Frontal cortex (tissue), 4 donors: ENCODE measurements around the gene HECW1. TPM values are rescaled to one million over a fixed set of nuclear protein-coding genes. Genes with fewer than 3 reads are reported as not detected.
"Not testable (repeated sequence)": the region's sequence is repeated elsewhere in the genome, so short reads cannot be mapped to it uniquely, and the experiment has no call there.

Experiments used
- DNase-seq, 2 donors: peaks; one replicate each; pipeline ENCODE4 v3.0.0; 2012; ENCODE audit warnings: low spot score in 2 of 2
- FAIRE-seq: peaks from 2 replicates; lab custom pipeline; 2012; peaks lifted over from hg19 to GRCh38; lab: Jason Lieb, UNC
- total RNA-seq: library from RNA; depleted of rRNA; stranded (reverse); fragments of >200 nt; gene quantifications from one replicate; pipeline ENCODE4 v1.2.3, GENCODE V29; 2014
- donor health status: control.
- donor health status: control.
- donor health status: control.

The HECW1 gene
- total RNA-seq, 1 donor from 2014 or later, result 41.6 TPM

DNA sequence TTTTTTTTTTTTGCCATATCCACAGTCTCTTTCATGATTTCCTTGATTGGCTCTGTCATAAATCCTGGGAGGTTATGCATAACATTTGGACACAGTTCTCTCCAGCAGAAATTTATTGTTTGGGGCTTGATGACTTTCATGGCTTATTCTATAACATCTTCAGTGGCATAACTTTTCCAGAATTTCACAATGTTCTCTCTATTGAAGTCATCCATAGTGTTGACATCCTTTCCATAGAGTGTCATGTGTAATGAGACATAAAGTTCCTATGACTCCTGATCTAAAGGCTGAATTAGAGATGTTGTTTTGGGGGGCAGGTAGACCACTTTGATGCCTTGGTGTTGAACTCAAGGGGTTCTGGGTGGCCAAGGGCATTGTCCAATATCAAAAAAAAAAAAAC is 433.8 kb downstream of the HECW1 start:
- FAIRE-seq (no peak), DNase-seq (no peak)

DNA sequence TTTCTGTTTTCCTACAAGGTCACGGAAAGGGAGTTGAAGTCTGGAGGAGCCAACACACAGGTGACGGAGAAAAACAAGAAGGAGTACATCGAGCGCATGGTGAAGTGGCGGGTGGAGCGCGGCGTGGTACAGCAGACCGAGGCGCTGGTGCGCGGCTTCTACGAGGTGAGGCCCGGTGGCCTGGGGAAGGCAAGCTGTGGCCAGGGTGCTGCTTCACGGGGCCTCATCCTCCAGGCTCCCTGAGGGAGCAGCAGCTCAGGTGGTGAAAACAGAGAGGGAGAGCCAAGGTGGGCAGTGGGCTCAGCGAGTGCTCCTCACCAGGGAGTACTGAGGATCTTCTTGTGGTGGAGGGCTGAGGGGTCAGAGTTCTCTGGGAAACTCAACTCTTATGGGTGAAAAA is 438.0 kb downstream of the HECW1 start:
- DNase-seq, result no peak
- FAIRE-seq, result no peak

DNA sequence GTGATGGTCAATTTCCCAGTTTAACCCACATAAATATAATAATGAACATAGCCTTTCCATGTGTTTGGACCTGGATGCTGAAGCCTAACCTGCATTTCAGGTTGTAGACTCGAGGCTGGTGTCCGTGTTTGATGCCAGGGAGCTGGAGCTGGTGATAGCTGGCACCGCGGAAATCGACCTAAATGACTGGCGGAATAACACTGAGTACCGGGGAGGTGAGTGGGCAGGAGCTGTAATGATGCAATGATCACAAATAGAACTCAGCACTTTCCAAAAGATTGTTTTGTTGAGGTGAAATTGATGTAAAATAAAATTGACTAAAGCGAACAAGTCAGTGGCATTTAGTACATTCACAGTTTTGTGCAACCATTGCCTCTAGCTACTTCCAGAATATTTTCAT is 439.7 kb downstream of the HECW1 start:
- DNase-seq, result peak in 1 of 2 donors; percentile 13
- no peak for FAIRE-seq

DNA sequence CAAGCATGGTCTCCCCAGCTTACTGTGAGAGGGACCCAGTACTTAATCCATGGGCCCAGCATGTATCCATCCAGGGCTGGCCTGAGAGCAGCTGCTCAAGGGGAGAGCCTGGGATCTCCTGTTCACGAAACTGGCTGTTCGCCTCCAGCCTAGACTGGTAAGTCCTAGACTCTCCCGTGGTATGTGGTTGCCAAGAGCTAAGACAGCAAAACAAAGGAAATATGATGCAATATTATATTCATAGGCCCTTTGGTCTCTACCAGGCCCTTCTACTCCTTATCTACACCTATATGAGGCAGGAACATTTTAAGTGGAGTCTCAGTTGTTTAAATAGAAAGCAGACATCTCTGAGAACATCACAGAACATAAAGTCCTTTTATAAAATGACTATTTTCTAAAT is 441.6 kb downstream of the HECW1 start:
- FAIRE-seq (no peak), DNase-seq (no peak)

DNA sequence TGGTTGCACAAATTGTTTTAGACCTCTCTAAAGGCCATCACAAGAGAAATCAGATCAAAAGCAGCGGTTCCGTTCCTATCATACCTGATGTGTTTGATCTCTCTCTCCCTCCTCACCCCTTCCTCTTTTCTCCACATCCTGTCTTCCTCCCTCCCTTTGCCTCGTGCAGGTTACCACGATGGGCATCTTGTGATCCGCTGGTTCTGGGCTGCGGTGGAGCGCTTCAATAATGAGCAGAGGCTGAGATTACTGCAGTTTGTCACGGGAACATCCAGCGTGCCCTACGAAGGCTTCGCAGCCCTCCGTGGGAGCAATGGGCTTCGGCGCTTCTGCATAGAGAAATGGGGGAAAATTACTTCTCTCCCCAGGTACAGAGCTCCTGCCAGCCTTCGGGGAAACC is 442.0 kb downstream of the HECW1 start:
- FAIRE-seq (no peak), DNase-seq (no peak)

DNA sequence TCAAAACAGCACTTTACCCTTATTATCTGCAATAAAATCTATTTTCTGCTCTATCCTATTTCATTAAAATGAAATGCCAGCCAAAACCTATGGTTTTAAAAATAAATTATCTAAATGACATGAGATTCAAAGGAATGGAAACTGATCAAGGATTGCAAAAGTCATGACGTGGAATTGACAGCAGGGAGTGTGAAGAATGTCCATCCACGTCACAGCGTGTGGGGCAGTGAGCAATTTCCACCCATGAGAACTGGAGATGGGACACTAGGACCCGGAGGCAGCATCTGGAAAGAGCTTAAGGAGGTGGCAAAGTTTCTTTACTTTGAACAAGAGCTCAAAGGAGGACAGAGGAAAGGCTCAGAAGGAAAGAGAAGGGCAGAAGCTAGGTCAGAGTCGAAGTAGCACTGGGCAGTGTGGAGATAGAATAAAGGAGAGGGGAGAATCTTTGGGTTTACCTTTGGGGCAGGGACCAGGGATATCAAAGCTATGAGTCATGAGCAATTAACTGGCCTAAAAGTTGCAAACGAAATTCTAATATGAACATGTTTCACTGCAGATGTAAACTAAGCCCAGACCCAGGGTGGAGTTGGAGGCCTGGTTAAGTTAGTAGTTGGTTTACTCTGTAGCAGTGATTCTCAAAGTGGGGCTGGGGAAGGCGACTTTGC is 445.5 kb downstream of the HECW1 start:
- FAIRE-seq (no peak), DNase-seq (no peak)

DNA sequence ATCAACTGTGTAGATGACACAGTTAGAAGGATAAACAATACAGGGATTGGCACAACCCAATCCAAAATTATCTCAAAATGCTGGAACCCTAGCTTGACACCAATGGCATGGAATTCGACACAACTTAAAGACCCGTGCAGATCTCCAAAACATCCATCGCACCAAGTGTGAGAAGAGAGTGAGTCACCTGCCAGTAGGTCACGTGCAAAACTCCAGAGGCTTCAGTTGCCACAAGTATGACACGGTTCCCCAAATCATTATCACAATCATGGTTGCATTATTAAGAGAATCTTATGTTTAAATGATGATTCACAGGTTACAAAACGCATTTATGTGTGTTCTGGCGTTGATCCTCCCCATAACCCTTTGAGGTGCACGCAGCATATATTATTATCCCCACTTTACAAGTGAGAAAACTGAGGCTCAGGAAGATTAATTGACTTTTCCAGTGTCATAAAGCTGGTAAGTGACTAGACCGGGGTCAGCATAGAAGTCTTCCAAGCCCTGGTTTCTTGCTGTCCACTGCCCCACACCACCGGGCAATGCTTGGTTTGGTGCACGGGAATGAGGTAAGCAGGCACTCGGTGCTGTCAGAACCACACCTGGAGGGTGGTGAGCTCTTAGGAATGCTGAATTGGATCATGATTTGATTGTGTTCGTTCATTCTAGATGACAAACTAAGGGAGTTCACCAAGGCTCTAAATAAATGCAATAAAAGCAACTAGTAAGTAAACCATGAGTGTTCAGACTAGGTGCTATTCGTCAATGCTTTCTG is 446.9 kb downstream of the HECW1 start:
- FAIRE-seq (no peak), DNase-seq (no peak)

DNA sequence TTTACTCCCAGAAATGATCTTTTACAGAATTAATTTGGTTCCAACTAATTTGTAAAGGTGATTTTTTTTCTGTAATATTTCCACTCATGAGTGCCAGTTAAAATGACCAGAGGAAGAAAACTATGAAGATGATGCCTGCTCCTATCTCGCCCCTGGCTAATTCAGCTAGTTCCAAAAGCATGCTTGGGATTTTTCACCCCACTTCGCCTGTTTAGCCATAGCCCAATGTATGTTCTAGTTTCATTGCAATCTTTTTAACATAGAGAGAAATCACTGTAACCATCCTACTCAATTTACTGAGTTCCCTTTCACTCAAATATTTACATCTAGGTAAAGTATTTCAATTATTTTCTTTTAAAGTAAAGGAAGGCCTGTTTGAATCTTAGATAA is 447.5 kb downstream of the HECW1 start:
- DNase-seq, result no peak
- FAIRE-seq, result no peak

DNA sequence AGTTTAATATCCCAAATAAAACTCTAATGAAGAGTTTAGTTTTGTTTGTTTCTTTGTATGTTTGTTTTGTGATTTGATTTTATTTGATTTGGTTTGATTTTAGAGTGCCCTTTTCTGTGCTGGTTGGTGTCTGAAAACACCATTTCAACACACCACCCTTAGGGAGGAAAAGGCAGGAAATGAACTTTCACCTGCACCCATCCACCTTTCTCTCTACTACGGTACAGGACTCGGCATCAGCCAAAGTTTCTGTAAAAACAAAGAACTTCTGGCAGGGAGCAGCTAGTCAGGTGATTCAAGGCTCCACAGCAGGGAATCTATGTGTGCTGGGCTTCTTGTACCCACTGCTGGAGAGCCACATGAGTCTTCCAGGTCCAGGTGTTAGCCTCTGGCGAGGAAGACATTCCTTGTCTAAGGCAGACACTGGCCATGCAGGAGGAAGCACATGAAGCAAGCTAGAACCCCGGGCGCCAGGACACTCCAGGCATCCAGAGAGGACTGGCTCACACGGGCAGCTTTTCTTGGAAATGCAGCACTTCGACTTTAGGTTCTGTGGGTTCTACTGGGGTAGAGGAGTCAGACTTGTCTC is 448.4 kb downstream of the HECW1 start:
- FAIRE-seq (no peak), DNase-seq (no peak)

DNA sequence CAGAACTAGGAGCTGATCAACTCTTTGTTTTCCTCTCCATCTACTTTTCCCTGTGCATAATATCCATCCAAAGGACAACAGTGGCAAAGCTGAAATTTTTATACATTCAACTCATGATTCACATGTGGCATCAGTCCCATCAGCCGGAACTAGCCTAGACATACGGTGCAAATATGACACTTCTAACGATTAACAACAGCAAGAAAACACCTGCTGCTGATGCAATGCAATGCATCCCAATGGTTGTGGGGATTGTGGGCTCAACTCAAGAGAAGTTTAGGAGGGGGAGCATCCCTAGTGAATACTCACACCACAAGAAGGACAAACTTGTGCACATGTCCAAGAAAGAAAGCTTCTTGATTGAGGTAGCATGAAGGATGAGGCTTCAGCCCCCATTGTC is 449.9 kb downstream of the HECW1 start:
- FAIRE-seq, result no peak
- no peak for DNase-seq

DNA sequence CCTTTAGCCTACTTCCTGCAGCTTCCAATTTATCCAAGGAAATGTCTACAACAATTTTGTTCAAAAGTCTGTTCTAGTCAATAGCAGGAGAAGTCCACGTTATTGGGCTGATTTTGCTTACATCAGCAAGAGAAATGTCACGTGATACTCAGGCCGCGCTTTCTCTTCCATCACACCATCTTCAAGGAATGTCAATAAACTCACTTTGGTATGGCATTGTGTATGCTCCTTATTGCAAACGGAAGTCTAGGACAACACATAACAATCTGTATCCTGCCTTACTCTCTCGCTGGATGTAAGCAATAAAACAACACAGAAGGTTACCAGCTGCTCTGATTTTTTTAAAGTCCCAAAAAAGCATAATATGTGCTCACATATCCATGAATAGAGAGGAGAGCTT is 453.3 kb downstream of the HECW1 start:
- no peak for FAIRE-seq
- DNase-seq, result no peak

DNA sequence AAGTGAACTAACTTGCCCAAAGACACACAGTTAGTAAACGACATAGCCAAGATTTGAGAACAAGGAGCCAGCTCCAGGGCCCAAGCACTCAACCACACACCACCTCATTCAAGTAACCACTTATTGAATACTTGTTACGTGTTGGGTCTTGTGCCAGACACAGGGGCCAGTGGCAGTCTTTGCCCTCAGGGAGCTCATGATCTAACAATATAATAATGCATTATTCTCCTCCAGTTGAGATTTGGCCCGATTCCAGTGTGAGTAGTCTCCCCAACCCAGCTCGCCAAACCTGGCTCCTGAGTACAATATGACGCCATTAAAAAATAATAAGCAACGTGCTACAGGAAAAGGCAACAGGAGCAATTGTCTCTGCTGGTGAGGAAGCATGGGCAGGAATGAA is 456.1 kb downstream of the HECW1 start:
- no peak for DNase-seq
- no peak for FAIRE-seq

DNA sequence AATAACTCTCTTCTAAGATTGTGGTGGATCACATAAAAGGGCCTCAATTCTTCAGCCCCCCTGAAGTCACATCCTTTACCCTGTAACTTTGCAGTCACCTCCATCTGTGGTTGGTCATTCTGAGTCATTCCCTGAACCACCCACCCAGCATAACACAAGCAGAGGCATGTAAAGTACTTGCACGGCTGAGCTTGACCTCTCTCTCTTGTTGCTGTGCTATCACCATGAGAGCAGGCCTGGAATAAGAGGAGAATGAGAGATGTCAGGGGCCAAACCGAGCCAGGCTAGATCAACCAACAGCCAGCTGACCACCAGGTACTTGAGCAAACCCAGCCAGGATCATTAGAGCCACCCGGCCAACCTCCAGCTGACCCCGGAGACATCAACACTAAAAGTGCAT is 457.0 kb downstream of the HECW1 start:
- no peak for FAIRE-seq

DNA sequence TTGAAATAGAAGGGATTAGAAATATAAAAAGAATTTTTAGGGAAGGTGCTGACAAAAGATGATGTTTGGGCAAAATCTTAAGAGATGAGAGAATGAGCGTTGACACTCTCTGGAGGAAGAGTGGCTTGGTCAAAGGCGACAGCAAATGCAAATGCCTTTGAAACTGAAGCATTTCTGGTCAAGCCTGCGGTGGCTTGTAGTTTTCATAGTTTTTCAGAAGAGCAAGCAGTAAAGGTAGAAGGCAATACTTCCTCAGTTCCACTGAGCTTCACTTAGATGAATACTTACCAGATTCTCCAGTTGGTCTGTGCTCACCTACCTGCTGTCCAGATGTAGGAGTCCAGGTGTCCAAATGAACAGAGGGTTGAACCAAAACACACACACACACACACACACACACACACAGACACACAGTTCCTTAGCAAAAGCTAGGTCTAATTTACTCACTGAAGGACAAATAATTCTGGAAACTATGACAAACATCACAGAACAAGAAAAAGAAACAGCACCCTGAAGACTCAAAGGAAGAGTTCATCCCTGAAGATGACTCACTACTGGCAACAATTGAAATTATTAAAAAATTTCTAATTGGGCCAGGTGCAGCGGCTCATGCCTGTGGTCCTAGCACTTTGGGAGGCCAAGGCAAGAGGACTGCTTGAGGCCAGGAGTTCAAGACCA is 458.4 kb downstream of the HECW1 start:
- FAIRE-seq, result no peak
- no peak for DNase-seq

More for the DNA sequence above, 457.0 kb downstream of the HECW1 start:
- DNase-seq, result no peak

DNA sequence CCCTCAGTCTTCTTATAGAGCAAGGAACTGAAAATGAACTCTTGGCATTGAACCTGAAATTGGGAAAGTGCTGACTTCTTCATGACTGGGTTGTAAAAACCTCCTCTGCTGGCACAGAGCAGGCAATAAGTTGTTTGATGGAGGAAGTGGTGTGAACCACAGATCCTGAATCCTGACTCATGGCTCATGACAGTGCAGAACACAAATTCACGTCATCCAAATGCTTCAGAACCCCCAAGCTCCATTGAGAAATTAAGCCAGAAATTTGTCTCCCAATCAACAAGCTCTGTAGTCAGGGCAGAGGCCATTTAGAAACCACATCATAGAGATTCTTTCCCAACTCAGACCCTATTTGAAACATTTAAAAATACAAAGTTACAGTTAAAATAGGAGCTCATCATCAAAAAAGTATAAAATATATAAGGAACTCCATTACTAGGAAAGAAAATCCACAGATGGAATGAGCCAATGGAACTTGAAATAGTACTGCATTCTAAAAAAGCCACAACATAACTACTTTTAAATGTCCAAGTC is 460.1 kb downstream of the HECW1 start:
- DNase-seq (no peak), FAIRE-seq (no peak)

DNA sequence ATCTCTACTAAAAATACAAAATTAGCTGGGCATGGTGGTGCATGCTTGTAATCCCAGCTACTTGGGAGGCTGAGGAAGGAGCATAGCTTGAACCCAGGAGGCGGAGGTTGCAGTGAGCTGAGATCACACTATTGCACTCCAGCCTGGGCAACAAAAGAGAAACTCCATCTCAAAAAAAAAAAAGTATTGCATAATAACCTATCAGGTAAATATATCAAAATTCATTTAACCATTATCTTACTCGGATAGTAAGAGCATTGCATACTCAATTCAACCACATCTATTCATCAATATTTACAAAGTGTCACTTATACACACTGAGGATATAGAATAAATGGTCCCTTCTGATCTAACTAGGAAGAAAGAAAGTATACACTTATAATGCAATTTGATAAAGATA is 461.4 kb downstream of the HECW1 start:
- not testable (repeated sequence) for FAIRE-seq, DNase-seq

DNA sequence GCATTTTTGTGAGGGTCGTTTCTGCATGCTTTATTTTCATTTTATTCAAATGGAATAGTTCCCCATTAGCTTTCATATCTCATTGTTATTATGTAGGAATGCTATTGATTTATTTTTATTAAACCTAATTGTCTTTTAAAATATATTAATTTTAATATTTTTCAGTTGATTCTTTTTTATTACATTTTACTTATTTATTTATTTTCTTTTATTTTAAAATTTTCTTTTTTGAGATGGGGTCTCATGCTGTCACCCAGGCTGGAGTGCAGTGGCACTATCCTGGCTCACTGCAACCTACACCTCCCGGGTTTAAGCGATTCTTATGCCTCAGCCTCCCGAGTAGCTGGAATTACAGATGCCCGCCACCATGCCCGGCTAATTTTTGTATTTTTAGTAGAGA is 463.1 kb downstream of the HECW1 start:
- FAIRE-seq (peak; percentile 64), DNase-seq (no peak)

DNA sequence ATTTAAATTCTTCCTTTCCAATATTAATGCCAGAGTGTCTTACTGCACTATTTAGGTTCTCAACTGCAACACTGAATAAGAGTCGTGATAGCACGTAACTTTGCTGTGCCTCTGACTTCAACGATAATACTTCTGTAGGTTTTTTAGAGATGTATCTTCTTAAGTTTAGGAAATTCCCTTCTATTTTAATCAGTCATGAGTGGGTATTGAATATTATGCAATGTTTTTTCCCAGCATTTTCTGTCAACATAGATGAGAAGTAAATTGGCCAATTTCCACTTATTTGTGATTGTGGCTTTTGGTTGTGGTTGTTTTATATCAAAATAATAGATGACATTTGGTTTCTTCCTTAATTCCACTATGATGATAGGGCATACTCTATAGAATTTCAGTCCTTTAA is 463.8 kb downstream of the HECW1 start:
- DNase-seq (no peak), FAIRE-seq (no peak)

DNA sequence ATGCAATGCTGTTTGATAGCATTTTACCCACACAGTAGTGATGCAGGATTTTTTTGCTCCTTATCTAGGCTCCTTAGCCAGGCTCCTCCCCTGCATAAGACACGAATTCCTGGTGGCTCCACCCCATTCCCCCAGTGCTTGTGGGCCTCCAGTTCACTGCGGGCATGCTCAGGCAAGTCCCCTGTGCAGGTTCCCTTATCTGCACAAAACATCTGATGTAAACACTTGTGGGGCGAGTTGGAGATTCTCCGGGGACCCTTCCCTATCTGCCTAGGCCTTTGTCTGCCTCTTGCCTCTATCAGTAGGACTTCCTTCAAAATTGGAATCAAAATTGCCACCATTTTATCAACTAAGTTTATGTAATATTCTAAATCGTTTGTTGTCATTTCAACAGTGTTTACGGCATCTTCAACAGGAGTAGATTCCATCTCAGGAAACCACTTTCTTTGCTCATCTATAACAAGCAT is 465.1 kb downstream of the HECW1 start:
- no peak for FAIRE-seq
- DNase-seq, result no peak
